ENCODE measurements around the gene NUP43.

DNA sequence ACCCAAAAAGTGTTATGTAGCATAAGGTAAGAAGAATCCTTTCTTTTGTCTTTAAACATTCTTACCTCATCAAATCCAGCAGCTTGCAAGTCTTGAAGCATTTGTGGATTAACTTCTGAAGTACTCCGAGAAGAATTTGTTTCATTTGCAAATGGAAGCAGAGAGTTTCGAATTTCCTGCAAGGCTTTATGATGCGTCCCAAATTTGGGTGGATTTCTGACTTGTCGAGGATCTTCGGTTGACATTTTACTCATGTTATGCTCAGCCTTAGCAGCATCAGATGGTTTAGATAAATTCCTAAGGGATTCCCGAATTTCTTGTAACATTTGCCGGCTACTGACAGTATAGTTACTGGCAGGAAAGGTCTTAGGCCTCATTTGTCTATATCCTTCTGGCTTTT is 44.6 kb downstream of the NUP43 start:
- TF ChIP-seq EZH2 (IDR thresholded peaks at IDR 0.05) (no peak), POLR2AphosphoS5 (IDR thresholded peaks at IDR 0.05; ENCODE audit: borderline replicate concordance, low read depth, low read length) (no peak), FOXP2 (optimal IDR thresholded peaks at IDR 0.05; ENCODE audit: control extremely low read depth, extremely low read length, insufficient read depth) (no peak)

Data from SK-N-MC (cell line).